ENCODE data around the gene VPS36.
A peak's percentile ranks its signal among the peaks of the same experiment; 100 is the strongest.
"Not testable (repeated sequence)": the region's sequence is repeated elsewhere in the genome, so short reads cannot be mapped to it uniquely, and the experiment has no call there.

Gene VPS36

GRCh38 chr13:52374873-52375411, 75.5 kb downstream of the VPS36 start:
- DNase-seq (ENCODE audit: extremely low read depth, low read depth), result no peak
- H3K4me3 ChIP-seq (replicated peaks; ENCODE audit: low read depth, low read length), result no peak overlapping the region
- TF ChIP-seq CTCF (IDR thresholded peaks at IDR 0.05; ENCODE audit: low read depth, low read length, missing control alignments), result no peak

GRCh38 chr13:52374389-52374788, 76.0 kb downstream of the VPS36 start:
- TF ChIP-seq CTCF (IDR thresholded peaks at IDR 0.05; ENCODE audit: low read depth, low read length, missing control alignments), result no peak
- DNase-seq (ENCODE audit: extremely low read depth, low read depth), result no peak
- no peak overlapping the region for H3K4me3 ChIP-seq (replicated peaks; ENCODE audit: low read depth, low read length)

- not testable (repeated sequence) for DNase-seq (ENCODE audit: extremely low read depth, low read depth); H3K4me3 ChIP-seq (replicated peaks; ENCODE audit: low read depth, low read length)
Observed at GRCh38 chr13:52373277-52373676, 77.2 kb downstream of the VPS36 start.

GRCh38 chr13:52371736-52372247, 78.6 kb downstream of the VPS36 start:
- peak; percentile 22 for DNase-seq (ENCODE audit: extremely low read depth, low read depth)
- H3K4me3 ChIP-seq (replicated peaks; ENCODE audit: low read depth, low read length), result no peak overlapping the region
- TF ChIP-seq CTCF (IDR thresholded peaks at IDR 0.05; ENCODE audit: low read depth, low read length, missing control alignments), result no peak

- no peak for DNase-seq (ENCODE audit: extremely low read depth, low read depth)
- no peak for TF ChIP-seq CTCF (IDR thresholded peaks at IDR 0.05; ENCODE audit: low read depth, low read length, missing control alignments)
- H3K4me3 ChIP-seq (replicated peaks; ENCODE audit: low read depth, low read length), result no peak overlapping the region
Observed at GRCh38 chr13:52366291-52366690, 84.1 kb downstream of the VPS36 start.

All from HFF-Myc (cell line).